RWPE2 (cell line): Measurements from ENCODE around the gene HBG1.

Source experiments
- ATAC-seq: fragments of 200-7000 bp; cut with Tn5 transposase; 3 replicates; pipeline ENCODE4 v1.9.1; 2021; ENCODE audit warnings: low read depth
- DNase-seq: peaks from one replicate; pipeline ENCODE4 v3.0.0-alpha.2; 2020; ENCODE audit warnings: low spot score
- H3K27ac ChIP-seq: fragments of 450-650 bp; 2 replicates; pipeline ENCODE4 v1.5.1; 2017; ENCODE audit warnings: mild to moderate bottlenecking; ENCODE audit not compliant: poor library complexity, severe bottlenecking
- H3K27me3 ChIP-seq: fragments of 250-450 bp; sonication (Bioruptor Pico); 2 replicates; pipeline ENCODE4 v1.5.1; 2021; ENCODE audit warnings: mild to moderate bottlenecking, moderate library complexity; ENCODE audit not compliant: insufficient read depth, poor library complexity, severe bottlenecking
- H3K36me3 ChIP-seq: fragments of 250-450 bp; sonication (Bioruptor Pico); 2 replicates; pipeline ENCODE4 v1.5.1; 2020; ENCODE audit warnings: low read depth, mild to moderate bottlenecking, moderate library complexity
- H3K4me1 ChIP-seq: fragments of 250-450 bp; sonication (Bioruptor Pico); 2 replicates; pipeline ENCODE4 v1.5.1; 2021; ENCODE audit warnings: mild to moderate bottlenecking, moderate library complexity; ENCODE audit not compliant: insufficient read depth, poor library complexity, severe bottlenecking
- H3K4me3 ChIP-seq: fragments of 250-450 bp; sonication (Bioruptor Pico); 2 replicates; pipeline ENCODE4 v1.5.1; 2021; ENCODE audit warnings: mild to moderate bottlenecking, moderate library complexity; ENCODE audit not compliant: severe bottlenecking
- H3K9me3 ChIP-seq: fragments of 250-450 bp; sonication (Bioruptor Pico); 2 replicates; pipeline ENCODE4 v1.5.1; 2021; ENCODE audit warnings: mild to moderate bottlenecking, moderate library complexity; ENCODE audit not compliant: severe bottlenecking
- TF ChIP-seq, protein P1 (sequence below): fragments of 450-650 bp; IDR thresholded peaks from one replicate; pipeline ENCODE4 v1.5.1; 2017; ENCODE audit warnings: mild to moderate bottlenecking, moderate library complexity; ENCODE audit not compliant: poor library complexity, severe bottlenecking

The HBG1 gene

DNA sequence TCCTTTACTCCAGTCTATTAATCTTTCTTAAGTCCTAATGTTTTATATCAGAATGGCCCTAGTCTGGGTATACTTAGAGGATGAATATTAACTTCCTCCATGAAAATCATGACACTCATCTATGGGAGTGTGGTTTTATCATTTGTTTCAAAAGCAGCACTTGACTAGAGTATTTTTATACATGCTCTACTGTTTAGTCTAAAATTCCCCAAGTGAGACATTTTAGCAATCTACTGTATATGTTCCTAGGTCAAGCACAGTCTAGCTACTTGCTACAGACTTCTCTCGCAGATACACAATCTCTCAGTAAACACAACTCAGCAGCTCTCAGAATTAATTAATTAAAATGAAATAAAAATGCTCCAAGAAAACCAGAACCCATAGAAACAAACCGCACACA lies 19.9 kb downstream of the HBG1 start:
- H3K27ac ChIP-seq: no peak overlapping the region
- no peaks in the 10 kb centered on the region for H3K4me1 ChIP-seq
- no peak for ATAC-seq

DNA sequence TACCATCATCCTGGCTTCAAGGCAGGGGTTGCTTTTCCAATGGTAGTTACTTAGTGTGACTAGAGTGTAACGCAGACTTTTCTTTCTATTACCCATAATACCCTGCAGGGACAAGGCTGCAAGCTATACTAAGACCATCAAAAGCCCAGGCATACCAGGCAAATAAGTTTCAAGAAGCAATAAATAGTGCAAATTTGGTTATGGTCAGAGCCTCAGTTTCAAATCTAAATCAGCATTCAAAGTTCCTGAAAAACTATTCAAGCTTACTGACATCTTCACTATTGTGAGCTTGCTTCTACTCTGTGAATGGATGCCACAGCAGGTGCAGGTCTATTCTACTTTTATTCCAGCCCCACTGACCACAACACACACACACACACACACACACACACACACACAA lies 20.3 kb downstream of the HBG1 start:
- ATAC-seq (no peak), DNase-seq (no peak)
- no peaks in the 10 kb centered on the region for H3K36me3 ChIP-seq
- H3K9me3 ChIP-seq: no peaks in the 10 kb centered on the region
- TF ChIP-seq, protein P1, sequence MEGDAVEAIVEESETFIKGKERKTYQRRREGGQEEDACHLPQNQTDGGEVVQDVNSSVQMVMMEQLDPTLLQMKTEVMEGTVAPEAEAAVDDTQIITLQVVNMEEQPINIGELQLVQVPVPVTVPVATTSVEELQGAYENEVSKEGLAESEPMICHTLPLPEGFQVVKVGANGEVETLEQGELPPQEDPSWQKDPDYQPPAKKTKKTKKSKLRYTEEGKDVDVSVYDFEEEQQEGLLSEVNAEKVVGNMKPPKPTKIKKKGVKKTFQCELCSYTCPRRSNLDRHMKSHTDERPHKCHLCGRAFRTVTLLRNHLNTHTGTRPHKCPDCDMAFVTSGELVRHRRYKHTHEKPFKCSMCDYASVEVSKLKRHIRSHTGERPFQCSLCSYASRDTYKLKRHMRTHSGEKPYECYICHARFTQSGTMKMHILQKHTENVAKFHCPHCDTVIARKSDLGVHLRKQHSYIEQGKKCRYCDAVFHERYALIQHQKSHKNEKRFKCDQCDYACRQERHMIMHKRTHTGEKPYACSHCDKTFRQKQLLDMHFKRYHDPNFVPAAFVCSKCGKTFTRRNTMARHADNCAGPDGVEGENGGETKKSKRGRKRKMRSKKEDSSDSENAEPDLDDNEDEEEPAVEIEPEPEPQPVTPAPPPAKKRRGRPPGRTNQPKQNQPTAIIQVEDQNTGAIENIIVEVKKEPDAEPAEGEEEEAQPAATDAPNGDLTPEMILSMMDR: no peak
- no peaks in the 10 kb centered on the region for H3K27me3 ChIP-seq
- no peak overlapping the region for H3K27ac ChIP-seq
- no peak overlapping the region for H3K4me3 ChIP-seq
- no peaks in the 10 kb centered on the region for H3K4me1 ChIP-seq

More for the DNA sequence above, 19.9 kb downstream of the HBG1 start:
- Histone ChIP-seq H3K36me3 (no peaks in the 10 kb centered on the region), H3K27me3 (no peaks in the 10 kb centered on the region), H3K9me3 (no peaks in the 10 kb centered on the region), H3K4me3 (no peak overlapping the region)
- no peak for DNase-seq
- TF ChIP-seq, protein P1: no peak

DNA sequence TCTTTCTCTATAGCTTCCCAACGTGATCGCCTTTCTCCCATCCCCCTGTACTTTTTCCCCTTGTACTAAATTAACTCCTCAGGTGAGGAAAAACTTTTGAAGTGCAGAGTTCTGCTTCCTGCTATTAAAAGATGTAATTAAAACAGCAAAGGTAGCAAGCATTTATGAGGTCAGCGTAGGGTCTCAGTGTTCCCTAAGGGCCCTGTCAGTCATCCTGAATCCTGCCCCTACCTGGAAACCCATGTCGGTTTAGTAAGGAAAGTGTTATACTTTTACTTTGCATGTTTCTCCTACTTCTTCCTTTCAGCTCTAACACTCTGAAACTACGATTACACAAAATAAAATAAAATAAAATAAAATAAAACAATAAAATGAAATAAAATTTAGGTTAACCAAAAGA lies 21.5 kb downstream of the HBG1 start:
- no peaks in the 10 kb centered on the region for H3K9me3 ChIP-seq

DNA sequence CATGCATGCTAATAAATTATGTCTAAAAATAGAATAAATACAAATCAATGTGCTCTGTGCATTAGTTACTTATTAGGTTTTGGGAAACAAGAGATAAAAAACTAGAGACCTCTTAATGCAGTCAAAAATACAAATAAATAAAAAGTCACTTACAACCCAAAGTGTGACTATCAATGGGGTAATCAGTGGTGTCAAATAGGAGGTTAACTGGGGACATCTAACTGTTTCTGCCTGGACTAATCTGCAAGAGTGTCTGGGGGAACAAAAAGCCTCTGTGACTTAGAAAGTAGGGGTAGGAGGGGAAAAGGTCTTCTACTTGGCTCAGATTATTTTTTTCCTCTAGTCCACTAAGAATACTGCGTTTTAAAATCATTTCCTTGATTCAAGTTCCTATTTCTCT lies 22.0 kb downstream of the HBG1 start:
- Histone ChIP-seq H3K27ac (no peak overlapping the region), H3K9me3 (no peaks in the 10 kb centered on the region), H3K27me3 (no peaks in the 10 kb centered on the region), H3K36me3 (no peaks in the 10 kb centered on the region), H3K4me1 (no peaks in the 10 kb centered on the region), H3K4me3 (no peak overlapping the region)
- DNase-seq: no peak
- ATAC-seq: no peak
- TF ChIP-seq, protein P1: no peak

More for the DNA sequence above, 21.5 kb downstream of the HBG1 start:
- Histone ChIP-seq H3K4me1 (no peaks in the 10 kb centered on the region), H3K27me3 (no peaks in the 10 kb centered on the region), H3K36me3 (no peaks in the 10 kb centered on the region), H3K4me3 (no peak overlapping the region), H3K27ac (no peak overlapping the region)
- DNase-seq (no peak), ATAC-seq (no peak)
- TF ChIP-seq, protein P1: no peak

DNA sequence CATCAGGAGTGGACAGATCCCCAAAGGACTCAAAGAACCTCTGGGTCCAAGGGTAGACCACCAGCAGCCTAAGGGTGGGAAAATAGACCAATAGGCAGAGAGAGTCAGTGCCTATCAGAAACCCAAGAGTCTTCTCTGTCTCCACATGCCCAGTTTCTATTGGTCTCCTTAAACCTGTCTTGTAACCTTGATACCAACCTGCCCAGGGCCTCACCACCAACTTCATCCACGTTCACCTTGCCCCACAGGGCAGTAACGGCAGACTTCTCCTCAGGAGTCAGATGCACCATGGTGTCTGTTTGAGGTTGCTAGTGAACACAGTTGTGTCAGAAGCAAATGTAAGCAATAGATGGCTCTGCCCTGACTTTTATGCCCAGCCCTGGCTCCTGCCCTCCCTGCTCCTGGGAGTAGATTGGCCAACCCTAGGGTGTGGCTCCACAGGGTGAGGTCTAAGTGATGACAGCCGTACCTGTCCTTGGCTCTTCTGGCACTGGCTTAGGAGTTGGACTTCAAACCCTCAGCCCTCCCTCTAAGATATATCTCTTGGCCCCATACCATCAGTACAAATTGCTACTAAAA lies 22.8 kb downstream of the HBG1 start, which contains the start of gene HBB:
Gene HBB, minus strand, starts transcription at position 340 of the 579 bp plus-strand sequence. Its CDS starts 50 bp downstream, at position 290.
- no peak; the same call in 2 of the 3 replicates for ATAC-seq

More for the DNA sequence above, 22.8 kb downstream of the HBG1 start, which contains the start of gene HBB:
- H3K27ac ChIP-seq: no peak within 1 kb of the TSS
- H3K9me3 ChIP-seq: no peaks in the 10 kb centered on the region
- TF ChIP-seq, protein P1: no peak
- no peaks in the 10 kb centered on the region for H3K4me1 ChIP-seq
- no peak within 1 kb of the TSS for H3K4me3 ChIP-seq
- no peak for DNase-seq
- no peaks in the 10 kb centered on the region for H3K36me3 ChIP-seq
- H3K27me3 ChIP-seq: no peaks in the 10 kb centered on the region
